Osteoblast (primary cell): ENCODE results near the gene SULT1C3. TPM values are rescaled to one million over a fixed set of nuclear protein-coding genes. Genes with fewer than 3 reads are reported as not detected.

Source experiments
- DNase-seq: peaks from one replicate; pipeline ENCODE4 v3.0.0; 2011; ENCODE audit warnings: low spot score, mixed read lengths; ENCODE audit not compliant: insufficient read length; ENCODE audit errors: missing footprints
- H2AFZ ChIP-seq: 2 replicates; pipeline ENCODE4 v1.6.0; 2011; ENCODE audit warnings: mild to moderate bottlenecking, low read length
- H3K27ac ChIP-seq: 2 replicates; pipeline ENCODE4 v1.5.1; 2011; ENCODE audit warnings: mild to moderate bottlenecking, low read depth, low read length, moderate library complexity
- H3K27me3 ChIP-seq: 2 replicates; pipeline ENCODE4 v1.6.0; 2012; ENCODE audit warnings: mild to moderate bottlenecking, control low read depth, inconsistent platforms, low read length, moderate library complexity; ENCODE audit not compliant: insufficient read depth
- H3K36me3 ChIP-seq: 2 replicates; pipeline ENCODE4 v1.5.1; 2011; ENCODE audit warnings: mild to moderate bottlenecking, low read length, control low read depth, moderate library complexity; ENCODE audit not compliant: insufficient read depth
- H3K4me1 ChIP-seq: 2 replicates; pipeline ENCODE4 v1.5.1; 2011; ENCODE audit warnings: mild to moderate bottlenecking, low read length, control low read depth, moderate library complexity; ENCODE audit not compliant: insufficient read depth
- H3K4me2 ChIP-seq: 2 replicates; pipeline ENCODE4 v1.6.0; 2011; ENCODE audit warnings: mild to moderate bottlenecking, low read length; ENCODE audit not compliant: insufficient read depth
- H3K4me3 ChIP-seq: fragments of 200-600 bp; sonication (generic); 3 replicates; pipeline ENCODE4 v1.5.1; 2012; ENCODE audit warnings: mild to moderate bottlenecking, low read length, inconsistent platforms; ENCODE audit not compliant: insufficient read depth
- H3K79me2 ChIP-seq: 2 replicates; pipeline ENCODE4 v1.6.0; 2012; ENCODE audit warnings: mild to moderate bottlenecking, low read length, control low read depth, inconsistent platforms; ENCODE audit not compliant: insufficient read depth
- H3K9me3 ChIP-seq: 2 replicates; pipeline ENCODE4 v1.5.1; 2011; ENCODE audit warnings: low read depth, low read length, control low read depth
- H4K20me1 ChIP-seq: 2 replicates; pipeline ENCODE4 v1.6.0; 2012; ENCODE audit warnings: mild to moderate bottlenecking, low read length, control low read depth; ENCODE audit not compliant: insufficient read depth
- CTCF ChIP-seq: IDR thresholded peaks from 2 replicates; pipeline ENCODE4 v1.5.1; 2011; ENCODE audit warnings: mild to moderate bottlenecking, low read depth, low read length, moderate library complexity; ENCODE audit errors: extremely low read depth
- total RNA-seq: library from RNA; depleted of rRNA; stranded (reverse); fragments of >200 nt; gene quantifications from 2 replicates; pipeline ENCODE4 v1.2.3, GENCODE V29; 2012

SULT1C3 gene
- total RNA-seq, 1 donor = not detected

GRCh38 chr2:108217211-108217610, 22.6 kb upstream of the SULT1C3 start:
- Histone ChIP-seq H3K79me2 (no peaks in the 10 kb centered on the region), H3K36me3 (no peaks in the 10 kb centered on the region), H4K20me1 (no peaks in the 10 kb centered on the region), H3K9me3 (no peaks in the 10 kb centered on the region), H3K4me1 (peaks cover 8% of the 10 kb centered on the region), H2AFZ (no peak overlapping the region), H3K27me3 (peaks cover 5% of the 10 kb centered on the region), H3K27ac (no peak overlapping the region), H3K4me2 (no peak overlapping the region), H3K4me3 (no peak overlapping the region)
- TF ChIP-seq CTCF = no peak
- no peak for DNase-seq

- DNase-seq = no peak
- H3K79me2 ChIP-seq = no peaks in the 10 kb centered on the region
- peaks cover 8% of the 10 kb centered on the region for H3K4me1 ChIP-seq
- H3K9me3 ChIP-seq = peaks cover 6% of the 10 kb centered on the region
- no peaks in the 10 kb centered on the region for H4K20me1 ChIP-seq
- peak overlapping the region; percentile 66 for H2AFZ ChIP-seq
- no peak overlapping the region for H3K27ac ChIP-seq
- H3K4me3 ChIP-seq = no peak overlapping the region
- H3K36me3 ChIP-seq = no peaks in the 10 kb centered on the region
- H3K27me3 ChIP-seq = no peaks in the 10 kb centered on the region
- no peak overlapping the region for H3K4me2 ChIP-seq
- no peak for TF ChIP-seq CTCF
Observed at GRCh38 chr2:108219688-108220087, 20.1 kb upstream of the SULT1C3 start.

- Histone ChIP-seq H3K4me3 (no peak overlapping the region), H3K4me2 (no peak overlapping the region), H3K79me2 (no peaks in the 10 kb centered on the region), H3K27me3 (no peaks in the 10 kb centered on the region), H3K9me3 (peaks cover 6% of the 10 kb centered on the region), H3K27ac (no peak overlapping the region), H2AFZ (no peak overlapping the region), H3K36me3 (no peaks in the 10 kb centered on the region), H3K4me1 (peaks cover 8% of the 10 kb centered on the region), H4K20me1 (no peaks in the 10 kb centered on the region)
- no peak for DNase-seq
- TF ChIP-seq CTCF = no peak
Observed at GRCh38 chr2:108220191-108220590, 19.6 kb upstream of the SULT1C3 start.

GRCh38 chr2:108220942-108221541, 18.7 kb upstream of the SULT1C3 start:
- H4K20me1 ChIP-seq = no peaks in the 10 kb centered on the region
- no peaks in the 10 kb centered on the region for H3K27me3 ChIP-seq
- peaks cover 6% of the 10 kb centered on the region for H3K9me3 ChIP-seq
- H3K36me3 ChIP-seq = no peaks in the 10 kb centered on the region
- H2AFZ ChIP-seq = no peak overlapping the region
- H3K4me2 ChIP-seq = no peak overlapping the region
- H3K4me3 ChIP-seq = no peak overlapping the region
- H3K27ac ChIP-seq = no peak overlapping the region
- H3K79me2 ChIP-seq = no peaks in the 10 kb centered on the region
- H3K4me1 ChIP-seq = peaks cover 5% of the 10 kb centered on the region
- no peak for TF ChIP-seq CTCF
- DNase-seq = no peak
